Measurements from ENCODE around the gene SERGEF. TPM values are rescaled to one million over a fixed set of nuclear protein-coding genes. Genes with fewer than 3 reads are reported as not detected.

Gene SERGEF
- total RNA-seq, 1 experiment from 2014 or later = 47.0 TPM

GRCh38 chr11:17853280-17853679 is 159.6 kb downstream of the SERGEF start:
- H3K4me2 ChIP-seq (ENCODE audit: low read depth, low read length, poor library complexity, severe bottlenecking) = no peak overlapping the region
- no peaks in the 10 kb centered on the region for H3K9me3 ChIP-seq (ENCODE audit: low read length)
- no peaks in the 10 kb centered on the region for H4K20me1 ChIP-seq (ENCODE audit: insufficient read depth, low read depth, low read length)
- no peaks in the 10 kb centered on the region for H3K27me3 ChIP-seq (ENCODE audit: low read length)
- peaks cover 25% of the 10 kb centered on the region for H3K4me1 ChIP-seq (ENCODE audit: low read length)
- no peaks in the 10 kb centered on the region for H3K9me2 ChIP-seq (replicated peaks; ENCODE audit: insufficient read depth, low read length)
- H3K27ac ChIP-seq (ENCODE audit: low read length) = no peak overlapping the region
- no peak overlapping the region for H3K4me3 ChIP-seq (ENCODE audit: low read length)
- no peaks in the 10 kb centered on the region for H3K36me3 ChIP-seq (ENCODE audit: insufficient read depth, low read length)
- no peaks in the 10 kb centered on the region for H3K79me2 ChIP-seq (ENCODE audit: low read length)
- no peak for DNase-seq
- no peak overlapping the region for H2AFZ ChIP-seq (ENCODE audit: low read length)
- no peak overlapping the region for H3K9ac ChIP-seq (ENCODE audit: low read length)

GRCh38 chr11:17852246-17852645 is 160.6 kb downstream of the SERGEF start:
- H3K9me3 ChIP-seq (ENCODE audit: low read length) = no peaks in the 10 kb centered on the region
- DNase-seq = no peak
- H3K36me3 ChIP-seq (ENCODE audit: insufficient read depth, low read length) = no peaks in the 10 kb centered on the region
- peaks cover 36% of the 10 kb centered on the region for H3K4me1 ChIP-seq (ENCODE audit: low read length)
- H3K9ac ChIP-seq (ENCODE audit: low read length) = no peak overlapping the region
- no peaks in the 10 kb centered on the region for H3K9me2 ChIP-seq (replicated peaks; ENCODE audit: insufficient read depth, low read length)
- H2AFZ ChIP-seq (ENCODE audit: low read length) = no peak overlapping the region
- no peak overlapping the region for H3K27ac ChIP-seq (ENCODE audit: low read length)
- H4K20me1 ChIP-seq (ENCODE audit: insufficient read depth, low read depth, low read length) = no peaks in the 10 kb centered on the region
- H3K4me2 ChIP-seq (ENCODE audit: low read depth, low read length, poor library complexity, severe bottlenecking) = no peak overlapping the region
- no peaks in the 10 kb centered on the region for H3K79me2 ChIP-seq (ENCODE audit: low read length)
- no peak overlapping the region for H3K4me3 ChIP-seq (ENCODE audit: low read length)
- no peaks in the 10 kb centered on the region for H3K27me3 ChIP-seq (ENCODE audit: low read length)

GRCh38 chr11:17851697-17852096 is 161.2 kb downstream of the SERGEF start:
- peaks cover 41% of the 10 kb centered on the region for H3K4me1 ChIP-seq (ENCODE audit: low read length)
- H3K79me2 ChIP-seq (ENCODE audit: low read length) = no peaks in the 10 kb centered on the region
- no peaks in the 10 kb centered on the region for H3K36me3 ChIP-seq (ENCODE audit: insufficient read depth, low read length)
- H3K9me3 ChIP-seq (ENCODE audit: low read length) = no peaks in the 10 kb centered on the region
- H3K4me3 ChIP-seq (ENCODE audit: low read length) = no peak overlapping the region
- no peak overlapping the region for H3K9ac ChIP-seq (ENCODE audit: low read length)
- no peak overlapping the region for H3K4me2 ChIP-seq (ENCODE audit: low read depth, low read length, poor library complexity, severe bottlenecking)
- no peak overlapping the region for H2AFZ ChIP-seq (ENCODE audit: low read length)
- H4K20me1 ChIP-seq (ENCODE audit: insufficient read depth, low read depth, low read length) = no peaks in the 10 kb centered on the region
- no peaks in the 10 kb centered on the region for H3K9me2 ChIP-seq (replicated peaks; ENCODE audit: insufficient read depth, low read length)
- H3K27me3 ChIP-seq (ENCODE audit: low read length) = no peaks in the 10 kb centered on the region
- DNase-seq = no peak
- H3K27ac ChIP-seq (ENCODE audit: low read length) = no peak overlapping the region

- H3K27me3 ChIP-seq (ENCODE audit: low read length) = no peaks in the 10 kb centered on the region
- H3K9me2 ChIP-seq (replicated peaks; ENCODE audit: insufficient read depth, low read length) = no peaks in the 10 kb centered on the region
- no peak overlapping the region for H3K9ac ChIP-seq (ENCODE audit: low read length)
- no peak overlapping the region for H2AFZ ChIP-seq (ENCODE audit: low read length)
- no peak for DNase-seq
- H3K4me3 ChIP-seq (ENCODE audit: low read length) = no peak overlapping the region
- H3K9me3 ChIP-seq (ENCODE audit: low read length) = no peaks in the 10 kb centered on the region
- H3K36me3 ChIP-seq (ENCODE audit: insufficient read depth, low read length) = no peaks in the 10 kb centered on the region
- peaks cover 33% of the 10 kb centered on the region for H3K4me1 ChIP-seq (ENCODE audit: low read length)
- no peak overlapping the region for H3K4me2 ChIP-seq (ENCODE audit: low read depth, low read length, poor library complexity, severe bottlenecking)
- H3K27ac ChIP-seq (ENCODE audit: low read length) = no peak overlapping the region
- H3K79me2 ChIP-seq (ENCODE audit: low read length) = no peaks in the 10 kb centered on the region
- H4K20me1 ChIP-seq (ENCODE audit: insufficient read depth, low read depth, low read length) = no peaks in the 10 kb centered on the region
Measured at GRCh38 chr11:17850336-17850735, 162.5 kb downstream of the SERGEF start.

- DNase-seq = no peak
- Histone ChIP-seq H3K27me3 (ENCODE audit: low read length) (no peaks in the 10 kb centered on the region), H3K9me2 (replicated peaks; ENCODE audit: insufficient read depth, low read length) (no peaks in the 10 kb centered on the region), H4K20me1 (ENCODE audit: insufficient read depth, low read depth, low read length) (no peaks in the 10 kb centered on the region), H3K36me3 (ENCODE audit: insufficient read depth, low read length) (no peaks in the 10 kb centered on the region), H3K27ac (ENCODE audit: low read length) (no peak overlapping the region), H3K4me3 (ENCODE audit: low read length) (no peak overlapping the region), H3K9me3 (ENCODE audit: low read length) (no peaks in the 10 kb centered on the region), H3K4me1 (ENCODE audit: low read length) (peaks cover 20% of the 10 kb centered on the region), H3K79me2 (ENCODE audit: low read length) (no peaks in the 10 kb centered on the region), H2AFZ (ENCODE audit: low read length) (no peak overlapping the region), H3K9ac (ENCODE audit: low read length) (no peak overlapping the region), H3K4me2 (ENCODE audit: low read depth, low read length, poor library complexity, severe bottlenecking) (no peak overlapping the region)
Measured at GRCh38 chr11:17848715-17849114, 164.1 kb downstream of the SERGEF start.

GRCh38 chr11:17846852-17847453 is 165.9 kb downstream of the SERGEF start:
- H3K9me2 ChIP-seq (replicated peaks; ENCODE audit: insufficient read depth, low read length) = no peaks in the 10 kb centered on the region
- no peak overlapping the region for H2AFZ ChIP-seq (ENCODE audit: low read length)
- H3K9me3 ChIP-seq (ENCODE audit: low read length) = no peaks in the 10 kb centered on the region
- H3K36me3 ChIP-seq (ENCODE audit: insufficient read depth, low read length) = no peaks in the 10 kb centered on the region
- peak overlapping the region; percentile 3 for H3K4me2 ChIP-seq (ENCODE audit: low read depth, low read length, poor library complexity, severe bottlenecking)
- H3K4me1 ChIP-seq (ENCODE audit: low read length) = peaks cover 20% of the 10 kb centered on the region
- H3K27me3 ChIP-seq (ENCODE audit: low read length) = no peaks in the 10 kb centered on the region
- no peaks in the 10 kb centered on the region for H4K20me1 ChIP-seq (ENCODE audit: insufficient read depth, low read depth, low read length)
- H3K9ac ChIP-seq (ENCODE audit: low read length) = no peak overlapping the region
- H3K27ac ChIP-seq (ENCODE audit: low read length) = peak overlapping the region; percentile 36; the same call in 1 of the 2 replicates
- no peaks in the 10 kb centered on the region for H3K79me2 ChIP-seq (ENCODE audit: low read length)
- no peak overlapping the region for H3K4me3 ChIP-seq (ENCODE audit: low read length)
- DNase-seq = peak; percentile 77

GRCh38 chr11:17845431-17845881 is 167.4 kb downstream of the SERGEF start:
- Histone ChIP-seq H3K27ac (ENCODE audit: low read length) (no peak overlapping the region), H3K79me2 (ENCODE audit: low read length) (no peaks in the 10 kb centered on the region), H3K27me3 (ENCODE audit: low read length) (no peaks in the 10 kb centered on the region), H2AFZ (ENCODE audit: low read length) (no peak overlapping the region), H3K4me1 (ENCODE audit: low read length) (peaks cover 29% of the 10 kb centered on the region), H3K9ac (ENCODE audit: low read length) (no peak overlapping the region), H3K4me3 (ENCODE audit: low read length) (no peak overlapping the region), H3K9me2 (replicated peaks; ENCODE audit: insufficient read depth, low read length) (no peaks in the 10 kb centered on the region), H3K9me3 (ENCODE audit: low read length) (no peaks in the 10 kb centered on the region), H3K36me3 (ENCODE audit: insufficient read depth, low read length) (no peaks in the 10 kb centered on the region), H3K4me2 (ENCODE audit: low read depth, low read length, poor library complexity, severe bottlenecking) (no peak overlapping the region), H4K20me1 (ENCODE audit: insufficient read depth, low read depth, low read length) (no peaks in the 10 kb centered on the region)
- DNase-seq = no peak

GRCh38 chr11:17840101-17840548 is 172.7 kb downstream of the SERGEF start:
- no peaks in the 10 kb centered on the region for H4K20me1 ChIP-seq (ENCODE audit: insufficient read depth, low read depth, low read length)
- no peaks in the 10 kb centered on the region for H3K27me3 ChIP-seq (ENCODE audit: low read length)
- H3K9me3 ChIP-seq (ENCODE audit: low read length) = no peaks in the 10 kb centered on the region
- H3K4me2 ChIP-seq (ENCODE audit: low read depth, low read length, poor library complexity, severe bottlenecking) = no peak overlapping the region
- no peaks in the 10 kb centered on the region for H3K36me3 ChIP-seq (ENCODE audit: insufficient read depth, low read length)
- H3K9ac ChIP-seq (ENCODE audit: low read length) = no peak overlapping the region
- no peaks in the 10 kb centered on the region for H3K9me2 ChIP-seq (replicated peaks; ENCODE audit: insufficient read depth, low read length)
- no peak for DNase-seq
- H3K4me1 ChIP-seq (ENCODE audit: low read length) = peaks cover 20% of the 10 kb centered on the region
- no peaks in the 10 kb centered on the region for H3K79me2 ChIP-seq (ENCODE audit: low read length)
- no peak overlapping the region for H3K4me3 ChIP-seq (ENCODE audit: low read length)
- H2AFZ ChIP-seq (ENCODE audit: low read length) = no peak overlapping the region
- no peak overlapping the region for H3K27ac ChIP-seq (ENCODE audit: low read length)

Data from Karpas-422 (cell line).